Measurements from ENCODE around the gene CANX.

- TF ChIP-seq SIN3A (IDR thresholded peaks at IDR 0.05; ENCODE audit: borderline replicate concordance, insufficient read depth, low read length) (no peak), POLR2AphosphoS5 (IDR thresholded peaks at IDR 0.05; ENCODE audit: low read depth, low read length) (no peak), TAF1 (IDR thresholded peaks at IDR 0.05; ENCODE audit: borderline replicate concordance, insufficient read depth, low read length) (no peak)
- TF ChIP-seq, protein P1, sequence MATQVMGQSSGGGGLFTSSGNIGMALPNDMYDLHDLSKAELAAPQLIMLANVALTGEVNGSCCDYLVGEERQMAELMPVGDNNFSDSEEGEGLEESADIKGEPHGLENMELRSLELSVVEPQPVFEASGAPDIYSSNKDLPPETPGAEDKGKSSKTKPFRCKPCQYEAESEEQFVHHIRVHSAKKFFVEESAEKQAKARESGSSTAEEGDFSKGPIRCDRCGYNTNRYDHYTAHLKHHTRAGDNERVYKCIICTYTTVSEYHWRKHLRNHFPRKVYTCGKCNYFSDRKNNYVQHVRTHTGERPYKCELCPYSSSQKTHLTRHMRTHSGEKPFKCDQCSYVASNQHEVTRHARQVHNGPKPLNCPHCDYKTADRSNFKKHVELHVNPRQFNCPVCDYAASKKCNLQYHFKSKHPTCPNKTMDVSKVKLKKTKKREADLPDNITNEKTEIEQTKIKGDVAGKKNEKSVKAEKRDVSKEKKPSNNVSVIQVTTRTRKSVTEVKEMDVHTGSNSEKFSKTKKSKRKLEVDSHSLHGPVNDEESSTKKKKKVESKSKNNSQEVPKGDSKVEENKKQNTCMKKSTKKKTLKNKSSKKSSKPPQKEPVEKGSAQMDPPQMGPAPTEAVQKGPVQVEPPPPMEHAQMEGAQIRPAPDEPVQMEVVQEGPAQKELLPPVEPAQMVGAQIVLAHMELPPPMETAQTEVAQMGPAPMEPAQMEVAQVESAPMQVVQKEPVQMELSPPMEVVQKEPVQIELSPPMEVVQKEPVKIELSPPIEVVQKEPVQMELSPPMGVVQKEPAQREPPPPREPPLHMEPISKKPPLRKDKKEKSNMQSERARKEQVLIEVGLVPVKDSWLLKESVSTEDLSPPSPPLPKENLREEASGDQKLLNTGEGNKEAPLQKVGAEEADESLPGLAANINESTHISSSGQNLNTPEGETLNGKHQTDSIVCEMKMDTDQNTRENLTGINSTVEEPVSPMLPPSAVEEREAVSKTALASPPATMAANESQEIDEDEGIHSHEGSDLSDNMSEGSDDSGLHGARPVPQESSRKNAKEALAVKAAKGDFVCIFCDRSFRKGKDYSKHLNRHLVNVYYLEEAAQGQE (IDR thresholded peaks at IDR 0.05; ENCODE audit: insufficient read depth in 1 of 2, low read depth in 2 of 2, low read length in 2 of 2) = no peak
These were observed 81.1 kb downstream of the CANX start for GRCh38 chr5:179779826-179780225.
